CD4-positive, alpha-beta T cell treated with Interleukin-4 for 4 hours (primary cell): Measurements from ENCODE around the gene PKIB.

Source experiments
- DNase-seq: peaks from one replicate; pipeline ENCODE4 v3.0.0-alpha.2; 2020

Gene PKIB

GRCh38 chr6:122749451-122750050, 139.3 kb downstream of the PKIB start:
- no peak for DNase-seq

GRCh38 chr6:122751326-122751725, 141.1 kb downstream of the PKIB start:
- no peak for DNase-seq

- no peak for DNase-seq
Observed at GRCh38 chr6:122752459-122752858, 142.3 kb downstream of the PKIB start.

GRCh38 chr6:122753000-122753687, 142.9 kb downstream of the PKIB start:
- DNase-seq: no peak

- no peak for DNase-seq
Observed at GRCh38 chr6:122753688-122754056, 143.5 kb downstream of the PKIB start.

- DNase-seq: no peak
Observed at GRCh38 chr6:122754191-122754731, 144.1 kb downstream of the PKIB start.

GRCh38 chr6:122755901-122756300, 145.7 kb downstream of the PKIB start:
- DNase-seq: no peak

- peak; percentile 3 for DNase-seq
Observed at GRCh38 chr6:122758927-122759334, 148.7 kb downstream of the PKIB start.

GRCh38 chr6:122760330-122760729, 150.1 kb downstream of the PKIB start:
- DNase-seq: no peak

- no peak for DNase-seq
Observed at GRCh38 chr6:122766256-122766655, 156.1 kb downstream of the PKIB start.

- DNase-seq: peak; percentile 3
Observed at GRCh38 chr6:122770835-122771601, 160.8 kb downstream of the PKIB start.

GRCh38 chr6:122772724-122773415, 162.7 kb downstream of the PKIB start:
- no peak for DNase-seq
